Ectodermal cell (in vitro differentiated cells): ENCODE results near the gene PTPRG.

Experiments
- H3K27ac ChIP-seq: 2 replicates; pipeline ENCODE4 v1.7.0; 2013; ENCODE audit warnings: mild to moderate bottlenecking, low read depth, low read length; ENCODE audit not compliant: insufficient read depth, poor library complexity, severe bottlenecking
- H3K27me3 ChIP-seq: 2 replicates; pipeline ENCODE4 v1.7.0; 2013; ENCODE audit warnings: mild to moderate bottlenecking, low read length; ENCODE audit not compliant: insufficient read depth, control insufficient read depth, poor library complexity, severe bottlenecking
- H3K36me3 ChIP-seq: one replicate; pipeline ENCODE4 v1.7.0; 2013; ENCODE audit warnings: low read length; ENCODE audit not compliant: control insufficient read depth, insufficient read depth
- H3K4me1 ChIP-seq: one replicate; pipeline ENCODE4 v1.7.0; 2013; ENCODE audit warnings: low read length; ENCODE audit not compliant: control insufficient read depth, insufficient read depth
- H3K4me3 ChIP-seq: 2 replicates; pipeline ENCODE4 v1.7.0; 2013; ENCODE audit warnings: low read depth, low read length, control low read depth; ENCODE audit not compliant: insufficient read depth
- H3K9me3 ChIP-seq: 2 replicates; pipeline ENCODE4 v1.7.0; 2013; ENCODE audit warnings: mild to moderate bottlenecking, low read length, moderate library complexity; ENCODE audit not compliant: control insufficient read depth
- WGBS, 2 experiments: methylation state at CpG; one replicate each; pipeline ENCODE4 v1.1.7; 2013; ENCODE audit warnings: missing lambda C conversion rate in 2 of 2; 5-methylcytosine and 5-hydroxymethylcytosine counted together

PTPRG gene

GRCh38 chr3:61985020-61985419 lies 423.6 kb downstream of the PTPRG start:
- 87 to 92% methylated on average over 3 of the region's 3 CpGs for WGBS, 2 experiments
- H3K36me3 ChIP-seq: no peaks in the 10 kb centered on the region
- H3K9me3 ChIP-seq: no peaks in the 10 kb centered on the region
- H3K4me3 ChIP-seq: no peak overlapping the region
- no peaks in the 10 kb centered on the region for H3K27me3 ChIP-seq
- peaks cover 7% of the 10 kb centered on the region for H3K4me1 ChIP-seq
- H3K27ac ChIP-seq: no peak overlapping the region

- Histone ChIP-seq H3K9me3 (no peaks in the 10 kb centered on the region), H3K27ac (no peak overlapping the region), H3K36me3 (no peaks in the 10 kb centered on the region), H3K27me3 (no peaks in the 10 kb centered on the region), H3K4me3 (no peak overlapping the region), H3K4me1 (peaks cover 13% of the 10 kb centered on the region)
- 92 to 93% methylated on average over 3 of the region's 3 CpGs for WGBS, 2 experiments
Measured at GRCh38 chr3:61986473-61986872, 425.1 kb downstream of the PTPRG start.

- Histone ChIP-seq H3K9me3 (no peaks in the 10 kb centered on the region), H3K4me1 (peaks cover 13% of the 10 kb centered on the region), H3K36me3 (no peaks in the 10 kb centered on the region), H3K4me3 (no peak overlapping the region), H3K27me3 (no peaks in the 10 kb centered on the region), H3K27ac (no peak overlapping the region)
- WGBS, 2 experiments: 94 to 97% methylated on average over 4 of the region's 4 CpGs
Measured at GRCh38 chr3:61989681-61990080, 428.3 kb downstream of the PTPRG start.

- no peaks in the 10 kb centered on the region for H3K27me3 ChIP-seq
- H3K27ac ChIP-seq: peak overlapping the region; percentile 18
- peaks cover 13% of the 10 kb centered on the region for H3K4me1 ChIP-seq
- 69 to 79% methylated on average over 4 of the region's 4 CpGs for WGBS, 2 experiments
- no peaks in the 10 kb centered on the region for H3K36me3 ChIP-seq
- no peaks in the 10 kb centered on the region for H3K9me3 ChIP-seq
- H3K4me3 ChIP-seq: no peak overlapping the region
Measured at GRCh38 chr3:61990327-61991027, 429.1 kb downstream of the PTPRG start.

GRCh38 chr3:61991706-61992105 lies 430.3 kb downstream of the PTPRG start:
- Histone ChIP-seq H3K4me1 (peaks cover 13% of the 10 kb centered on the region), H3K27ac (no peak overlapping the region), H3K9me3 (no peaks in the 10 kb centered on the region), H3K36me3 (no peaks in the 10 kb centered on the region), H3K27me3 (no peaks in the 10 kb centered on the region), H3K4me3 (no peak overlapping the region)
- WGBS, 2 experiments: 93 to 95% methylated on average over 8 of the region's 8 CpGs

GRCh38 chr3:61996366-61996765 lies 435.0 kb downstream of the PTPRG start:
- H3K27ac ChIP-seq: no peak overlapping the region
- no peaks in the 10 kb centered on the region for H3K36me3 ChIP-seq
- H3K27me3 ChIP-seq: no peaks in the 10 kb centered on the region
- no peak overlapping the region for H3K4me3 ChIP-seq
- H3K4me1 ChIP-seq: no peaks in the 10 kb centered on the region
- no peaks in the 10 kb centered on the region for H3K9me3 ChIP-seq
- 93 to 97% methylated on average over 1 of the region's 1 CpG for WGBS, 2 experiments

- no peaks in the 10 kb centered on the region for H3K4me1 ChIP-seq
- H3K27me3 ChIP-seq: no peaks in the 10 kb centered on the region
- H3K27ac ChIP-seq: no peak overlapping the region
- no peaks in the 10 kb centered on the region for H3K36me3 ChIP-seq
- 81 to 82% methylated on average over 4 of the region's 4 CpGs for WGBS, 2 experiments
- no peak overlapping the region for H3K4me3 ChIP-seq
- H3K9me3 ChIP-seq: no peaks in the 10 kb centered on the region
Measured at GRCh38 chr3:61997101-61997500, 435.7 kb downstream of the PTPRG start.

GRCh38 chr3:62003835-62004234 lies 442.5 kb downstream of the PTPRG start:
- H3K27me3 ChIP-seq: no peaks in the 10 kb centered on the region
- 100% methylated on average over 1 of the region's 1 CpG; no CpG with 5 or more reads in 1 of the 2 experiments for WGBS, 2 experiments
- no peaks in the 10 kb centered on the region for H3K9me3 ChIP-seq
- no peak overlapping the region for H3K4me3 ChIP-seq
- H3K4me1 ChIP-seq: no peaks in the 10 kb centered on the region
- H3K27ac ChIP-seq: no peak overlapping the region
- no peaks in the 10 kb centered on the region for H3K36me3 ChIP-seq

- Histone ChIP-seq H3K27me3 (no peaks in the 10 kb centered on the region), H3K4me3 (no peak overlapping the region), H3K27ac (no peak overlapping the region), H3K9me3 (no peaks in the 10 kb centered on the region), H3K36me3 (peaks cover 5% of the 10 kb centered on the region), H3K4me1 (no peaks in the 10 kb centered on the region)
- 84 to 89% methylated on average over 3 of the region's 3 CpGs for WGBS, 2 experiments
Measured at GRCh38 chr3:62007036-62007435, 445.7 kb downstream of the PTPRG start.

GRCh38 chr3:62010989-62011388 lies 449.6 kb downstream of the PTPRG start:
- peaks cover 8% of the 10 kb centered on the region for H3K4me1 ChIP-seq
- H3K36me3 ChIP-seq: peaks cover 5% of the 10 kb centered on the region
- 93 to 95% methylated on average over 9 of the region's 9 CpGs for WGBS, 2 experiments
- H3K27me3 ChIP-seq: no peaks in the 10 kb centered on the region
- no peak overlapping the region for H3K27ac ChIP-seq
- no peaks in the 10 kb centered on the region for H3K9me3 ChIP-seq
- H3K4me3 ChIP-seq: no peak overlapping the region
